ENCODE results near the gene MAP3K4. TPM values are rescaled to one million over a fixed set of nuclear protein-coding genes. Genes with fewer than 3 reads are reported as not detected.

MAP3K4 gene
- polyA plus RNA-seq, 1 donor from 2014 or later = 31.0 TPM

GRCh38 chr6:160949531-160949930 lies 42.0 kb upstream of the MAP3K4 start:
- no peaks in the 10 kb centered on the region for H3K9me3 ChIP-seq (ENCODE audit: low read length)
- H2AFZ ChIP-seq (ENCODE audit: low read depth, low read length) = no peak overlapping the region
- H3K9me2 ChIP-seq (ENCODE audit: insufficient read depth, low read length) = no peaks in the 10 kb centered on the region
- no peak overlapping the region for H3K4me3 ChIP-seq (ENCODE audit: low read length)
- H3K27me3 ChIP-seq (ENCODE audit: insufficient read depth, low read depth, low read length) = no peaks in the 10 kb centered on the region
- no peak overlapping the region for H3K9ac ChIP-seq (ENCODE audit: low read length)
- no peaks in the 10 kb centered on the region for H3F3A ChIP-seq (ENCODE audit: insufficient read depth, low read length, poor library complexity, severe bottlenecking)
- no peak for TF ChIP-seq CTCF (IDR thresholded peaks at IDR 0.05; ENCODE audit: poor library complexity, severe bottlenecking)
- no peak for TF ChIP-seq EP300 (conservative IDR thresholded peaks at IDR 0.05; ENCODE audit: poor library complexity, severe bottlenecking)
- TF ChIP-seq, protein P1, sequence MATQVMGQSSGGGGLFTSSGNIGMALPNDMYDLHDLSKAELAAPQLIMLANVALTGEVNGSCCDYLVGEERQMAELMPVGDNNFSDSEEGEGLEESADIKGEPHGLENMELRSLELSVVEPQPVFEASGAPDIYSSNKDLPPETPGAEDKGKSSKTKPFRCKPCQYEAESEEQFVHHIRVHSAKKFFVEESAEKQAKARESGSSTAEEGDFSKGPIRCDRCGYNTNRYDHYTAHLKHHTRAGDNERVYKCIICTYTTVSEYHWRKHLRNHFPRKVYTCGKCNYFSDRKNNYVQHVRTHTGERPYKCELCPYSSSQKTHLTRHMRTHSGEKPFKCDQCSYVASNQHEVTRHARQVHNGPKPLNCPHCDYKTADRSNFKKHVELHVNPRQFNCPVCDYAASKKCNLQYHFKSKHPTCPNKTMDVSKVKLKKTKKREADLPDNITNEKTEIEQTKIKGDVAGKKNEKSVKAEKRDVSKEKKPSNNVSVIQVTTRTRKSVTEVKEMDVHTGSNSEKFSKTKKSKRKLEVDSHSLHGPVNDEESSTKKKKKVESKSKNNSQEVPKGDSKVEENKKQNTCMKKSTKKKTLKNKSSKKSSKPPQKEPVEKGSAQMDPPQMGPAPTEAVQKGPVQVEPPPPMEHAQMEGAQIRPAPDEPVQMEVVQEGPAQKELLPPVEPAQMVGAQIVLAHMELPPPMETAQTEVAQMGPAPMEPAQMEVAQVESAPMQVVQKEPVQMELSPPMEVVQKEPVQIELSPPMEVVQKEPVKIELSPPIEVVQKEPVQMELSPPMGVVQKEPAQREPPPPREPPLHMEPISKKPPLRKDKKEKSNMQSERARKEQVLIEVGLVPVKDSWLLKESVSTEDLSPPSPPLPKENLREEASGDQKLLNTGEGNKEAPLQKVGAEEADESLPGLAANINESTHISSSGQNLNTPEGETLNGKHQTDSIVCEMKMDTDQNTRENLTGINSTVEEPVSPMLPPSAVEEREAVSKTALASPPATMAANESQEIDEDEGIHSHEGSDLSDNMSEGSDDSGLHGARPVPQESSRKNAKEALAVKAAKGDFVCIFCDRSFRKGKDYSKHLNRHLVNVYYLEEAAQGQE (IDR thresholded peaks at IDR 0.05; ENCODE audit: borderline replicate concordance) = no peak
- TF ChIP-seq TAF1 (IDR thresholded peaks at IDR 0.05; ENCODE audit: low read depth) = no peak
- no peak for TF ChIP-seq EZH2 (IDR thresholded peaks at IDR 0.05; ENCODE audit: borderline replicate concordance, insufficient read depth, low read length, poor library complexity, severe bottlenecking)
- TF ChIP-seq SMC3 (conservative IDR thresholded peaks at IDR 0.05; ENCODE audit: poor library complexity) = no peak
- TF ChIP-seq RAD21 (conservative IDR thresholded peaks at IDR 0.05) = no peak
- H4K20me1 ChIP-seq (ENCODE audit: insufficient read depth) = no peaks in the 10 kb centered on the region
- no peak overlapping the region for H3K27ac ChIP-seq (ENCODE audit: low read length)
- no peaks in the 10 kb centered on the region for H3K79me2 ChIP-seq (replicated peaks; ENCODE audit: insufficient read depth, low read length)
- no peak overlapping the region for H3K4me2 ChIP-seq (ENCODE audit: low read length)
- H3K36me3 ChIP-seq (ENCODE audit: insufficient read depth, low read length) = no peaks in the 10 kb centered on the region

GRCh38 chr6:160950507-160950906 lies 41.1 kb upstream of the MAP3K4 start:
- Histone ChIP-seq H4K20me1 (ENCODE audit: insufficient read depth) (no peaks in the 10 kb centered on the region), H3K36me3 (ENCODE audit: insufficient read depth, low read length) (no peaks in the 10 kb centered on the region), H3F3A (ENCODE audit: insufficient read depth, low read length, poor library complexity, severe bottlenecking) (no peaks in the 10 kb centered on the region), H2AFZ (ENCODE audit: low read depth, low read length) (no peak overlapping the region), H3K9ac (ENCODE audit: low read length) (no peak overlapping the region), H3K79me2 (replicated peaks; ENCODE audit: insufficient read depth, low read length) (no peaks in the 10 kb centered on the region), H3K4me3 (ENCODE audit: low read length) (no peak overlapping the region), H3K9me2 (ENCODE audit: insufficient read depth, low read length) (no peaks in the 10 kb centered on the region), H3K9me3 (ENCODE audit: low read length) (no peaks in the 10 kb centered on the region), H3K27ac (ENCODE audit: low read length) (no peak overlapping the region), H3K4me2 (ENCODE audit: low read length) (no peak overlapping the region), H3K27me3 (ENCODE audit: insufficient read depth, low read depth, low read length) (no peaks in the 10 kb centered on the region)
- TF ChIP-seq, protein P1 (IDR thresholded peaks at IDR 0.05; ENCODE audit: borderline replicate concordance) = no peak
- TF ChIP-seq EP300 (conservative IDR thresholded peaks at IDR 0.05; ENCODE audit: poor library complexity, severe bottlenecking) (no peak), TAF1 (IDR thresholded peaks at IDR 0.05; ENCODE audit: low read depth) (no peak), EZH2 (IDR thresholded peaks at IDR 0.05; ENCODE audit: borderline replicate concordance, insufficient read depth, low read length, poor library complexity, severe bottlenecking) (no peak), POLR2AphosphoS5 (IDR thresholded peaks at IDR 0.05) (no peak), CTCF (IDR thresholded peaks at IDR 0.05; ENCODE audit: poor library complexity, severe bottlenecking) (no peak), SMC3 (conservative IDR thresholded peaks at IDR 0.05; ENCODE audit: poor library complexity) (no peak), MXI1 (conservative IDR thresholded peaks at IDR 0.05; ENCODE audit: poor library complexity, severe bottlenecking) (no peak), RAD21 (conservative IDR thresholded peaks at IDR 0.05) (no peak)
